HG03469 (cell line): Measurements from ENCODE around the gene ABCB10.
A peak's percentile ranks its signal among the peaks of the same experiment; 100 is the strongest.
"Not testable (repeated sequence)": the region's sequence is repeated elsewhere in the genome, so short reads cannot be mapped to it uniquely, and the experiment has no call there.

ENCODE experiments used
- ATAC-seq: cut with Tn5 transposase; IDR thresholded peaks from one replicate; pipeline ENCODE4 v1.9.1; 2021; ENCODE audit warnings: mild to moderate bottlenecking, moderate library complexity, moderate number of reproducible peaks; ENCODE audit not compliant: unreplicated experiment

ABCB10 gene

GRCh38 chr1:229539863-229540506 is 18.5 kb downstream of the ABCB10 start:
- no peak for ATAC-seq

- ATAC-seq: no peak
These were observed 19.6 kb downstream of the ABCB10 start for GRCh38 chr1:229538945-229539344.

- ATAC-seq: no peak
These were observed 20.6 kb downstream of the ABCB10 start for GRCh38 chr1:229537894-229538293.

DNA sequence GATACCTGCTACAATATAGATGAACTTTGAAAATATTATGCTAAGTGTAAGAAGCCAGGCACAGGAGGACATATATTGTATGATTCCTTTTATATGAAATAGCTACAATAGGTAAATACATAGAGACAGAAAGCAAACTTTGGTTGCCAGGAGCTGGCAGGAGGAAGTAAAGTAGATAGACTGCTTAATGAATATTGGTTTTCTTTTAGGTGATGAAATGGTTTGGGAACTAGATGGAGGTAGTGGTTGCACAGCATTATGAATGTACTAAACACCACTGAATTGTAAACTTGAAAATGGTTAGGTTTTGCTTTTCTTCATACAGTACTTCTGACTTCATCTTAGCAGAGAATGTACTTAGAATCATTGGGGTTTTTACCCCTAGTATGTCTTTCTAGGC is 21.5 kb downstream of the ABCB10 start:
- no peak for ATAC-seq

DNA sequence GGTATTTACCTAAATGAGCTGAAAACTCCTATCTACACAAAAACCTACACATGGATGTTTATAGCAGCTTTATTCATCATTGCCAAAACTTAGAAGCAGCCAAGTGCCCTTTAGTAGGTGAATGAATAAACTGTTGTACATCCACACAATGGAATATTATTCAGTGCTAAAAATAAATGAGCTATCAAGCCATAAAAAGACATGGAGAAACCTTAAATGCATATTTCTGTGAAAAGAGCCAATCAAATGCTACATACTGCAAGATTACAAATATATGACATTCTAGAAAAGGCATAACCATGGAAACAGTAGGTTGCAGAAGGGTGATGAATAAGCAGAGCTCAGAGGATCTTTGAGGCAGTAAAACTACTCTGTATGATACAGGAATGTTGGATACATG is 23.3 kb downstream of the ABCB10 start:
- ATAC-seq: no peak

- no peak for ATAC-seq
These were observed 27.2 kb downstream of the ABCB10 start for GRCh38 chr1:229531326-229531725.

DNA sequence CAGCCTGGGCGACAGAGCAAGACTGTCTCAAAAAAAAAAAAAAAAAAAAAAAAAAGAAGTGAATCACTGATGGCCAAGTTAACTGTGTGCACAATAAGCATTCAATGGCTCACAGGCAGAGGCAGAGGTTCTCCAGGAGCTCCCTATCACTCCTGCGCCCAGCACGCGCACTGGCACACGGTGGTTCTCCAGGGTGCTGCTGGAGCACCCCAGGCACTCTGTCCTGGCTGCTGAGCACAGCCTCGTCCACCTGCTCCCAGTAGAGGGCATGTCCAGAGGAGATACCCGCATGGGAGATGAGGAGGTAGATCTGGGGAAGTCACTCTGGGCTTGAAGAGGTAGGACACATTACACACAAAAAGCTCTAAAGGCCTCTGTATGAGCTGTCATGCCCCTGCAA is 28.9 kb downstream of the ABCB10 start:
- ATAC-seq: no peak

GRCh38 chr1:229526695-229527094 is 31.8 kb downstream of the ABCB10 start:
- no peak for ATAC-seq

- no peak for ATAC-seq
These were observed 35.5 kb downstream of the ABCB10 start for GRCh38 chr1:229523052-229523451.

- ATAC-seq: no peak
These were observed 43.8 kb downstream of the ABCB10 start for GRCh38 chr1:229514578-229515275.

DNA sequence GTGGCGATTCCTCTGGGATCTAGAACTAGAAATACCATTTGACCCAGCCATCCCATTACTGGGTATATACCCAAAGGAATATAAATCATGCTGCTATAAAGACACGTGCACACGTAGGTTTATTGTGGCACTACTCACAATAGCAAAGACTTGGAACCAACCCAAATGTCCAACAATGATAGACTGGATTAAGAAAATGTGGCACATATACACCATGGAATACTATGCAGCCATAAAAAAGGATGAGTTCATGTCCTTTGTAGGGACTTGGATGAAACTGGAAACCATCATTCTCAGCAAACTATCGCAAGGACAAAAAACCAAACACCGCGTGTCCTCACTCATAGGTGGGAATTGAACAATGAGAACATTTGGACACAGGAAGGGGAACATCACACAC is 46.9 kb downstream of the ABCB10 start:
- not testable (repeated sequence) for ATAC-seq

GRCh38 chr1:229511201-229511600 is 47.3 kb downstream of the ABCB10 start:
- ATAC-seq: not testable (repeated sequence)

DNA sequence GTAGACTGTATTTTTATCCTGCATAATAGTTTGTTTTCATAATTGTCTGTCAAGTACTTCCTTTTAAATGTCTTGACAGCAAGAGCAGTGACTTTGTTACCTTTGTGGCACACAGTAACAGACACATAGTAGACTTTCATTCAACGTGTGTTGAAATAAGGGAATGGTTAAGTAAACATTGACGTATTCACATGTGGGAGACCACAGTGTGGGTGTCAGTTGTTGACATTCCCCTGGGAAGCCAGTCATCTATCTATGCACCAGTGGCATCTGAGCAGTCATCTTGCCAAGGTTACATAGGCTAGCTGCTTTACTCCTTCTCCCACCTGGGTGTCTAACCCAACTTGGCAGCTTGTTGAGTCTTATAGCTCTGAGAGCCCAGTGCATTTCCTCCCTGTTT is 48.9 kb downstream of the ABCB10 start:
- ATAC-seq: no peak

DNA sequence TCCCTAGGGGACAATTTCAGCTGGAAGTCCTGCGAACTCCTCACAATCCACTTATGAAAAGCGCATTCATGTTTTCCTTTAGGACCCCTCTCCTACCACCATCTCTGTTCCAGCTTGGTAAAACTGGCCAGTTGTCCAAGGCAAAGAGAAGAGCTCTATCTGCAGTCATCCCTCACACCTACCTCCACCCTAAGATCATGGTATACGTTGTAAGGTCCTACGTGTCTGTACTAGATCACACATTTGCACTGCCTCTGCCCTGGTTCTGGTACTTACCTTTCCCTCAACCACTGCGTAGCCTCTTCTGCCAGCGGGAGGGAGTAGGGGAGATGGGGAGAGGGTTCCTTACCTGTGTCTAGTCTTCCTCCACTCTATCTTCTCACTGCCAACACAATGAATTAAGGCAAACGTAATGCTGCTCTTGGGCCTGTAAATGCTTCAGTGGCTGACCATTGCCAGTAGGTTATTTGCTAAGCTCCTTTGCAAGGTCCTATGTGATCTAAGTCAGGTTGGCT is 49.6 kb downstream of the ABCB10 start:
- no peak for ATAC-seq

DNA sequence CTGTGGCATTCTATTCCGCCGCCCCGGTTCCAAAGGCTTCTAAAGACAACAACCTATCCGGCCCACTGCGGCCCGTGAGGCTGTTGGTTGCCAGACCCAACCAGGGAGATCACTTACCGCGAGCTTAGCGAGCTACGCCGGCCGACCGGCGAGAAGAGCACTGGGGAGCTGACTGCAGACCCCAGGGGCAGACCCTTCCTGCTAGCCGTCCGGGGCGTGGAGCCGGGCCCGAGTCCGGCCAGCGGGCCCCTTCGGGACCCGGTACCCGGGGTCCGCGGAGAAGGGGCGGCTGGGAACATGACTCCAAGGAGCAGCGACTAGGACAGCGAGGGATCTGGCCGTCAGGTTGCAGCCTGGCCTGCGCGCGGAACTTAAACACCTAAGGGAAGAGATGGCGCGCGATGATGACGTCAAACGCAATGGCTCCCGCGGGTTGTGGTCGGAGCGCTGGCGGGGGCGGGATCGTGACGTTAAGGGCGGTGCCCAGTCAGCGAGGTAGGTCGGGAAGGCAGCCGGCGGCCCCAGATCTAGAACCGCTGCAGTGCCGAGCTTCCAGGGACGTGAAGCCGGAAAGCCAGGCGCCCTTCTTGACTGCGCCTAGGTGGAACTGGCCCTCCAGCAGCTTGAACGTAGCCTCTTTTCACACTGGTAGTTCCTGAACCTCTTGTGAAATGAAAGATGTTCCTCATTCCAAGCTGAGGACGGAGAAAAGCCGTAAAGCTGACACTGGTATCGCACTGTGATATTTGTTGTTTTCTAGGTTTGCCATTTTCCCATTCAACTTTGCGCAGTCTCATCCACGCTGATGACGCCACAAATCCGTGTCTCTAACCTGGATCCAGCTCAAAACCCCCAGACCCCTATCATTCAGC is 50.3 kb downstream of the ABCB10 start, which contains the start of gene NUP133:
Gene NUP133 (minus strand): TSS at position 391 of the 872 bp plus-strand sequence. CDS start 92 bp downstream, at position 299.
- ATAC-seq: peak; percentile 71

DNA sequence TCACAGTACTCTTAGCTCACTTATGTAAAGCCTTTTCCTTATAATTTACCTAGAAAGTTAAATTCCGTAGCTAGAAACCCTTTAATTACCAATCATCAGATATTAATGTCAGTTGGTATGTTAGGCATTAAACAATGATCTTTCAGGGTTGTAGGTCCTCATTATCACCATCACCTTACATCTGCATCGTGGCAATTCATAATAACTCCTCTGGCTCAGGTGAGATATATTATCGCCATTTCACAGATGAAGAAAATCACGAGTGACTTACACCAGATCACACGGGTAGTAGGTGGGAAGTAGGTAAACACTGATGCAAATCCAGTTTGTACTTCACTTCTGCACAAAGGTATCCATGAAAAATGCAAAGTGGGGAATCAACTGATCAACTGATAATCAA is 51.0 kb downstream of the ABCB10 start:
- ATAC-seq: no peak

GRCh38 chr1:229506633-229507032 is 51.9 kb downstream of the ABCB10 start:
- ATAC-seq: no peak

DNA sequence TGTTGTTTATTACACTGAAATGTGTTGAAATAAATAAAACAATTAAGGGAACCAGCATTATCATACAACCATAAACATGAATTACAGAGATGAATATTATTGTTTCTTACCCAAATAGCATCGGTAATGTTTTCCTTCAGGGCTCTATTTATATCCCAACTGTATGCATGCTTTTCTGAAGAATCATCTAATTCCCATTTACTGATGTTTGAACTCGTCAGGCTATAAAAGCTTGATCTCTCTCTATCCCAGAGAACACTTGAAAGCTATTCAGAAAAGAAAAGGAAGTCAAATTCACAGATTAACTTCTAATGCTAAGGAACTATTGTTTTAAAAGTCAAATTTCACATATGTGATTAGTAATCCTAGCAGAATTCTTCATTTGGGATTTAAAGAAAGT is 62.7 kb downstream of the ABCB10 start:
- ATAC-seq: no peak

- no peak for ATAC-seq
These were observed 71.3 kb downstream of the ABCB10 start for GRCh38 chr1:229487181-229487580.

GRCh38 chr1:229485318-229485717 is 73.2 kb downstream of the ABCB10 start:
- ATAC-seq: no peak

- no peak for ATAC-seq
These were observed 76.0 kb downstream of the ABCB10 start for GRCh38 chr1:229482511-229482910.
